ENCODE data around the gene SEC61B.

Gene SEC61B

GRCh38 chr9:99221621-99222415 lies at the start of gene SEC61B, which contains the start of gene ALG2:
Gene SEC61B, plus strand, starts transcription at chr9:99222282. Its CDS starts 82 bp downstream, at chr9:99222364.
Gene ALG2, minus strand, starts transcription at chr9:99221942. Its CDS starts 48 bp downstream, at chr9:99221894.
- peak; percentile 95 for DNase-seq

- DNase-seq, result peak; percentile 54
Observed at GRCh38 chr9:99173570-99174504, 48.2 kb upstream of the SEC61B start.

- no peak for DNase-seq
Observed at GRCh38 chr9:99176527-99177013, 45.5 kb upstream of the SEC61B start.

- DNase-seq, result no peak
Observed at GRCh38 chr9:99177576-99178366, 44.3 kb upstream of the SEC61B start.

GRCh38 chr9:99178912-99179872 lies 42.9 kb upstream of the SEC61B start:
- DNase-seq, result no peak

GRCh38 chr9:99180199-99180598 lies 41.9 kb upstream of the SEC61B start:
- no peak for DNase-seq

GRCh38 chr9:99180662-99181061 lies 41.4 kb upstream of the SEC61B start:
- no peak for DNase-seq

- no peak for DNase-seq
Observed at GRCh38 chr9:99181206-99181605, 40.9 kb upstream of the SEC61B start.

GRCh38 chr9:99181621-99182020 lies 40.5 kb upstream of the SEC61B start:
- DNase-seq, result no peak

- no peak for DNase-seq
Observed at GRCh38 chr9:99182356-99182755, 39.7 kb upstream of the SEC61B start.

GRCh38 chr9:99183616-99184015 lies 38.5 kb upstream of the SEC61B start:
- DNase-seq, result no peak

- no peak for DNase-seq
Observed at GRCh38 chr9:99184110-99184474, 38.0 kb upstream of the SEC61B start.

- DNase-seq, result peak; percentile 92
Observed at GRCh38 chr9:99184475-99185347, 37.4 kb upstream of the SEC61B start.

- DNase-seq, result no peak
Observed at GRCh38 chr9:99185348-99185632, 36.8 kb upstream of the SEC61B start.

GRCh38 chr9:99185934-99186333 lies 36.1 kb upstream of the SEC61B start:
- DNase-seq, result no peak

GRCh38 chr9:99187311-99187710 lies 34.8 kb upstream of the SEC61B start:
- no peak for DNase-seq

GRCh38 chr9:99189186-99189585 lies 32.9 kb upstream of the SEC61B start:
- no peak for DNase-seq

- no peak for DNase-seq
Observed at GRCh38 chr9:99189887-99190596, 32.0 kb upstream of the SEC61B start.

GRCh38 chr9:99190597-99191283 lies 31.3 kb upstream of the SEC61B start:
- no peak for DNase-seq
